Liver (tissue), 9 donors: ENCODE data around the gene CEMIP. TPM values are rescaled to one million over a fixed set of nuclear protein-coding genes. Genes with fewer than 3 reads are reported as not detected.

Experiments used
- DNase-seq: peaks from one replicate; pipeline ENCODE4 v3.0.0-alpha.2; 2017; ENCODE audit warnings: low spot score
- H3K27ac ChIP-seq, 2 donors: one replicate each; pipeline ENCODE4 v1.7.0; 2013; ENCODE audit warnings: inconsistent platforms in 2 of 2, low read length in 2 of 2, control low read depth in 1 of 2, low read depth in 1 of 2, mild to moderate bottlenecking in 1 of 2
- H3K27me3 ChIP-seq, 4 donors: one replicate each; pipeline versions ENCODE4 v1.6.1 to v1.7.0; 2013; ENCODE audit warnings: low read length in 3 of 4, inconsistent platforms in 1 of 4, mild to moderate bottlenecking in 1 of 4, moderate library complexity in 1 of 4; ENCODE audit not compliant: control insufficient read depth in 4 of 4, insufficient read depth in 4 of 4
- H3K36me3 ChIP-seq, 4 donors: one replicate each; pipeline versions ENCODE4 v1.6.1 to v1.7.0; 2013; ENCODE audit warnings: low read length in 3 of 4, mild to moderate bottlenecking in 3 of 4, low read depth in 1 of 4, moderate library complexity in 1 of 4; ENCODE audit not compliant: control insufficient read depth in 4 of 4, insufficient read depth in 3 of 4
- H3K4me1 ChIP-seq, 4 donors: one replicate each; pipeline versions ENCODE4 v1.6.1 to v1.7.0; 2013; ENCODE audit warnings: low read length in 3 of 4, mild to moderate bottlenecking in 3 of 4, moderate library complexity in 1 of 4; ENCODE audit not compliant: control insufficient read depth in 4 of 4, insufficient read depth in 4 of 4
- H3K4me3 ChIP-seq, 3 donors: one replicate each; pipeline versions ENCODE4 v1.6.1 to v1.7.0; 2013; ENCODE audit warnings: low read length in 3 of 3, control low read depth in 1 of 3, low read depth in 1 of 3, mild to moderate bottlenecking in 1 of 3
- H3K9ac ChIP-seq, 2 donors: one replicate each; pipeline ENCODE4 v1.7.0; 2013; ENCODE audit warnings: low read length in 2 of 2, mild to moderate bottlenecking in 2 of 2, moderate library complexity in 2 of 2, control low read depth in 1 of 2, low read depth in 1 of 2
- H3K9me3 ChIP-seq, 4 donors: one replicate each; pipeline versions ENCODE4 v1.6.1 to v1.7.0; 2013; ENCODE audit warnings: low read length in 3 of 4; ENCODE audit not compliant: control insufficient read depth in 4 of 4
- ATF3 ChIP-seq: IDR thresholded peaks from 2 replicates; pipeline ENCODE4 v1.6.1; 2016; ENCODE audit warnings: antibody characterized with exemption
- CTCF ChIP-seq: fragments of 150-350 bp; IDR thresholded peaks from 2 replicates; pipeline ENCODE4 v1.5.1; 2017; ENCODE audit warnings: improper control_type of control experiment, low read depth, low read length; ENCODE audit not compliant: missing input control
- EGR1 ChIP-seq, 2 donors: IDR thresholded peaks; 2 replicates each; pipeline ENCODE4 v1.6.1; 2016 to 2018; ENCODE audit warnings: antibody characterized with exemption in 2 of 2, low read depth in 2 of 2
- FOXA1 ChIP-seq: IDR thresholded peaks from 2 replicates; pipeline ENCODE4 v1.6.1; 2016; ENCODE audit warnings: antibody characterized with exemption
- FOXA2 ChIP-seq: IDR thresholded peaks from 2 replicates; pipeline ENCODE4 v1.6.1; 2016; ENCODE audit warnings: antibody characterized with exemption
- GABPA ChIP-seq, 2 donors: IDR thresholded peaks in 1 of 2; conservative IDR thresholded peaks in 1 of 2; 2 replicates each; pipeline ENCODE4 v1.6.1; 2016; ENCODE audit warnings: antibody characterized with exemption in 2 of 2, mild to moderate bottlenecking in 1 of 2, moderate library complexity in 1 of 2
- HNF4A ChIP-seq, 2 donors: conservative IDR thresholded peaks; 2 replicates each; pipeline ENCODE4 v1.6.1; 2016; ENCODE audit warnings: antibody characterized with exemption in 2 of 2, mild to moderate bottlenecking in 2 of 2
- HNF4G ChIP-seq: IDR thresholded peaks from 2 replicates; pipeline ENCODE4 v1.6.1; 2016; ENCODE audit warnings: antibody characterized with exemption
- JUND ChIP-seq, 2 donors: IDR thresholded peaks; 2 replicates each; pipeline ENCODE4 v1.6.1; 2016; ENCODE audit warnings: antibody characterized with exemption in 2 of 2
- MAX ChIP-seq: IDR thresholded peaks from 2 replicates; pipeline ENCODE4 v1.6.1; 2016; ENCODE audit warnings: antibody characterized with exemption
- NR2F2 ChIP-seq: IDR thresholded peaks from 2 replicates; pipeline ENCODE4 v1.6.1; 2016; ENCODE audit warnings: antibody characterized with exemption
- RAD21 ChIP-seq, 2 donors: IDR thresholded peaks; 2 replicates each; pipeline ENCODE4 v1.6.1; 2016; ENCODE audit warnings: antibody characterized with exemption in 2 of 2, mild to moderate bottlenecking in 2 of 2
- REST ChIP-seq: IDR thresholded peaks from 2 replicates; pipeline ENCODE4 v1.6.1; 2016; ENCODE audit warnings: antibody characterized with exemption, mild to moderate bottlenecking
- SP1 ChIP-seq: IDR thresholded peaks from 2 replicates; pipeline ENCODE4 v1.6.1; 2018; ENCODE audit warnings: antibody characterized with exemption, mild to moderate bottlenecking
- TAF1 ChIP-seq: conservative IDR thresholded peaks from 2 replicates; pipeline ENCODE4 v1.6.1; 2016; ENCODE audit warnings: antibody characterized with exemption, mild to moderate bottlenecking
- YY1 ChIP-seq: IDR thresholded peaks from 2 replicates; pipeline ENCODE4 v1.6.1; 2016; ENCODE audit warnings: antibody characterized with exemption, mild to moderate bottlenecking
- ZBTB33 ChIP-seq: IDR thresholded peaks from 2 replicates; pipeline ENCODE4 v1.6.1; 2016; ENCODE audit warnings: antibody characterized with exemption
- WGBS: extraction: QIAGEN DNeasy Blood & Tissue Kit; methylation state at CpG from one replicate; pipeline ENCODE4 v1.1.7; 2013; 5-methylcytosine and 5-hydroxymethylcytosine counted together
- polyA plus RNA-seq, 2 donors: library from polyadenylated mRNA; stranded (reverse) in 1 of 2; unstranded in 1 of 2; fragments of 200-250 nt in 1 of 2; fragments of >200 nt in 1 of 2; fragmentation: Nextera tagmentation in 1 of 2; extraction: Ambion mirVana in 1 of 2; gene quantifications; one replicate each; pipeline versions ENCODE4 v1.2.1 to v1.2.3, GENCODE V29; 2013 to 2015
- total RNA-seq, 2 donors: library from RNA; depleted of rRNA; stranded (reverse); fragments of >200 nt; gene quantifications; one replicate each; pipeline ENCODE4 v1.2.3, GENCODE V29; 2014
- donor health status: healthy.
- donor health status: healthy.
- donor health status: healthy.
- donor health status: healthy.
- donor health status: healthy.

CEMIP gene
- total and polyA plus RNA-seq, 4 donors = under 0.01 to 0.89 (median 0.21) TPM

- no peak for DNase-seq
- no peaks in the 10 kb centered on the region for H3K4me1 ChIP-seq
- no peaks in the 10 kb centered on the region for H3K9me3 ChIP-seq
- H3K27ac ChIP-seq = no peak overlapping the region
- no peaks in the 10 kb centered on the region for H3K36me3 ChIP-seq
- H3K4me3 ChIP-seq = no peak overlapping the region
- peaks cover 0 to 8% (median 0%) of the 10 kb centered on the region in 4 donors for H3K27me3 ChIP-seq
- WGBS = 91% methylated on average over 22 of the region's 22 CpGs
- no peak for TF ChIP-seq HNF4A (conservative IDR thresholded peaks at IDR 0.05)
- TF ChIP-seq ATF3 = no peak
- TF ChIP-seq FOXA1 = no peak
- no peak for TF ChIP-seq SP1
- TF ChIP-seq HNF4G = no peak
- no peak for TF ChIP-seq EGR1 (IDR thresholded peaks at IDR 0.05; ENCODE audit: low read depth in 2 of 2)
- no peak for TF ChIP-seq GABPA (IDR thresholded peaks at IDR 0.05 in 1 of 2, conservative IDR thresholded peaks at IDR 0.05 in 1 of 2)
- no peak for TF ChIP-seq TAF1
- no peak for TF ChIP-seq RAD21 (IDR thresholded peaks at IDR 0.05)
- TF ChIP-seq MAX = no peak
- no peak for TF ChIP-seq CTCF
- no peak for TF ChIP-seq ZBTB33
- TF ChIP-seq REST = no peak
- no peak for TF ChIP-seq YY1
- TF ChIP-seq FOXA2 = no peak
- TF ChIP-seq JUND (IDR thresholded peaks at IDR 0.05) = no peak
- no peak for TF ChIP-seq NR2F2
- H3K9ac ChIP-seq = no peak overlapping the region
These were observed 61.3 kb downstream of the CEMIP start for GRCh38 chr15:80840182-80841130.
